GM15510 (cell line): ENCODE data around the gene TMX2.

Experiments
- POLR2A ChIP-seq: IDR thresholded peaks from 3 replicates; pipeline ENCODE4 v1.6.1; 2011; ENCODE audit warnings: borderline replicate concordance; ENCODE audit not compliant: insufficient read length; ENCODE audit errors: extremely low read depth

Gene TMX2

DNA sequence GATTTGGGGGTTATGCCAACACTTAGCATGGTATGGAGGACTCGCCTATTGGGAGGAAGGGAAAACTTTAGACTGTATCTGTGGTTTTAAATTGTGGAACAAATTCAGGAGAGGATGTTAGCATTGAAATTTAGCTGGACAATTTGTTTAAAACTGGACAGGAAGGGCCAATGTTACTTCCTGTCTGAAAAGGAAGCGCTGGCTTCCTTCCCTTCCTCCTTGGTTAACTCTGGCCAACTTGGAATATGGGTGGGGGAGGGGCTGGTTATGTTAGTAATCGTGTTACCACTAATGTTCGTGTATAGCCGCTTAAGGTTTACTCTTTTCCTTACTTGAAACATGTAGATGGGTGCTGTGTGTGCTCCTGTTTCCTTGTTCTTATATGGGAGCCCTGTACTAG lies 63.1 kb downstream of the TMX2 start:
- no peak for TF ChIP-seq POLR2A

DNA sequence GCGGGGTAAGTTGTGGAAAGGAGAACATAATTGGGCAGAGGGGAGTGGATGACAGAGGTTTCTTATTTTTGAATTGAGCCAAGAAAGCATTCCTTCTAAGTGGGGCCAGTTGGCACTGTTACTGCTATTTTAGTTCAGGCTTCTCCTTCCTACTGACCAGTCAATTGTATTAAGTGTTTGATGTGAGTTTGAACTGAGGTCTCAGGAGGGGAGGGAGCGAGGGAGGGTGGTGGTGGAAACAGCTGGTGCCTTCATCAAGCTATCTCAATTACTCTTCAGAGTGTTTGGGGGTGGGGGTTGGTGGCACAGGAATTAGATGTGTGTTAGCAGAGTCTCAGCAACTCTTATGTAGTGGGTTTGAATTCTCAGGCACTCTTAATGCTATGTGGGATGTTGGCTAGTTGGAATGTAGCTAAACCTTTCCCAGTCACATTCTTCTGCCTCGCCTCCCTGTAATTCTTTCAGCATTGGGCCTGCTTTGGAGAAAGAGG lies 63.7 kb downstream of the TMX2 start:
- no peak for TF ChIP-seq POLR2A

DNA sequence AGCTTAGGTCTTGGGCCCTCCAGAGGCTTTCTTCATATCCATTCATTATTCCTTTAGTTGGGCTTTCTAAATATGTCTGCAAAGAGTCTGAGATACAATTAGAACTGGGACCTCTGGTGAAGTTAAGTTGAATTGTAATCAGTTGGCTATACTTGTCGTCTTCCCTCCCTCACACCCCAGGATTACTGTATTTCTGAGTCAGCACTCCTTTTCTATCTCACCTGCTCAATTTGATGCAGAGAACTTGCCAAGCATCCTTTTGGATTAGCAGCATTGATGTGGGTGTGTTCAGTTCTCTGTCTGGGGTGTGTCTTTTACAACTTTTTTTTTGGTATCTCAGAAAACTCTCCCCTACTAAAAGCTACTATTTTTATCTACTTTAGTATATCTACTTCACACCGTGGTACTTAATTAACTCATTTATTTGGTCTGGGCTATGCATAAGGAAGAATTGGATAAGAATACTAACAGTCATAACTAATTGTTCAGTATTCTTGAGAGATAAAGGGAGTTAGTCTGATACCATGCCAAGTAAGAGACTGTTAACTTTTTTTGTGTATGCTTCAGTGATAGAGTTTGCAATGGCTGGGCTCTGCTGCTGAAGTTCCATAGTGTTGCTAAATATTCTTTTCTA lies 64.3 kb downstream of the TMX2 start:
- no peak for TF ChIP-seq POLR2A

DNA sequence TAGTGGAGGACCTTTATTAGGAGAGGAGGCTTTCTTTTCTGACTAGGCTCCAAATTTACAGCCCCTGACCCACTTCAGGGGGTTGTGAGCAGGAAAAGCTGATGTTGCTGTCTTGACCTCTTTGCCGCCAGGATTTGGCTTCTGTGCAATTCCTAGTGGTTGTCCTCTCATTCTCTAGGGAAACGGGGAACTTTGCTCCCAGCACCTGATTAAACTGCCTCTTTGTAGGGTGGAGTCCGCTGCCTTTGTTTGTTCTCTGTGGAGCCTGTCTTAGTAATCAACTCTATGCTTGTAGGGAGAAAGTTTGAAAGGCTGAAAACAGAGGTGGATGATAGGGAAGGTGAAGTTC lies 65.5 kb downstream of the TMX2 start:
- TF ChIP-seq POLR2A, result no peak

DNA sequence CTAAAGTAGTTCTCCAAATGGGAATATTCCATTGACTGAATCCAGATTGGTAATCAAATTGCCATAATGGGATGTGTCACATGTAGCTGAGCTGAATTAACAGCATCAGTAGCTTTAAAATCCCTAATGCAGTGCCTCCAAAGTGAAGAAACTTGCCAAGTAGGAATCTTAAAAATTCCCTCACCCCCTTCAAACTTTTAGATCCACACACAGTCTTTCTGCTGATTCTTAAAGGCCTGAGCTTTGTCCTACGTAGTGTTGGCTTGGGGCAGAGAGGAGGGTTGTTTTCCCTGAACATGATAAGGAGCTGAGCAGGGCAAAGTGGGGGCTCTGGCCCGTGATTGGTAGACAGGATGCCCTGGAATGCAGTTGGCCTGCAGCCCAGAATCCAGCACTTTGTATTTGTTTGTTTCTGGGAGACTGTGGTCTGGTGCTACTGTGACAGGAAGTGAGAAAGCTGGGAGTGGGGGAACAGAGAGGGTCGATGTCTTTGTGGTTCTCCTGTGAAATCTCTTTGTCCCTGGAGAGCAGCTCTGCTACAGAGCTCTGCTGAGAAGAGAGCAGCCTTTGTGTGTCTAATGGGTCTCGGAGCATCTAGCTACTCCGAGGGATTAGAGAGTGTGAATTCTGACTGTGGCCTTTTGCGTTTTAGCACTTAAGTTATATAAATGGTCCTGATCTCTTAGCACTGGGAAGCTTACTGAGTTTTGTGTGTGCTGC lies 66.1 kb downstream of the TMX2 start:
- TF ChIP-seq POLR2A, result no peak

DNA sequence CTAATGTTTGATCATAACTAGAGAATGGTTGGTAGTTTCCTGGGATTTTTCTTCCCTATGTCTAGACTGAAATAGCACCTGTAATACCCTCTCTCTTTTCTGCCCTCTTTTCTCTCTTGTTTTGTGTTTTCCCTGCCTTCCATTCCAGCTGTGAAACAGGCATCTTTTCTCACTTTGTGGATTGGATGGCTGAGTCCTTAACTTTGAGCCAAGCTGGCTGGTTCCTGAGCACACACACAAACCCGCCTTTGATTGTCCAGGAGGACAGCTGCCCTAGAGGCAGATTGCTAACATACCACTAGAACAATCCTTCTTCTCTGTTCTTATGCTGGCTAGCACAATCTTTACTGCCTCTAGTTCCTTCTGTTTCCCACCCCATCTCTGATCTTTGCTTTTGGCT lies 66.9 kb downstream of the TMX2 start:
- no peak for TF ChIP-seq POLR2A

DNA sequence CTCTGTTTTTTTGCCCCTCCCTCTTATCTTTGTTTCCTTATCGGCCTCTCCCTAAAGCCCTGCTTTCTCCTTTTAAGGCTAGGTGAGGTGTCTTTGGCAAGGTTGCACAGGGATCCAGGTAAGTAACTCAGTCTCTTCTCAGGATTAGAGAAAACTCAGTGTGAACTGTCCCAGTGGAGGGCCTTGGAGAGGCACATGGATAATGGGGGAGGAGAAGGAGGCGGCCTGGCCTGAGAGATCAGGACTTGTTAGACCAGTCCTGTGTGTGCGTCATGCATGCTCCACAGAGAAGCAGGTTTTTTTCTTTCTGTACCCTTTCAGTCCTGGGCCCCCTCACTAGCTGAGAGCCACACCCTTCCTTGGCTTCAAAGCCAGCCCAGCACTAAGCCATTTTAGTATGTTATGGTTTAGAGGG lies 69.1 kb downstream of the TMX2 start:
- no peak for TF ChIP-seq POLR2A

DNA sequence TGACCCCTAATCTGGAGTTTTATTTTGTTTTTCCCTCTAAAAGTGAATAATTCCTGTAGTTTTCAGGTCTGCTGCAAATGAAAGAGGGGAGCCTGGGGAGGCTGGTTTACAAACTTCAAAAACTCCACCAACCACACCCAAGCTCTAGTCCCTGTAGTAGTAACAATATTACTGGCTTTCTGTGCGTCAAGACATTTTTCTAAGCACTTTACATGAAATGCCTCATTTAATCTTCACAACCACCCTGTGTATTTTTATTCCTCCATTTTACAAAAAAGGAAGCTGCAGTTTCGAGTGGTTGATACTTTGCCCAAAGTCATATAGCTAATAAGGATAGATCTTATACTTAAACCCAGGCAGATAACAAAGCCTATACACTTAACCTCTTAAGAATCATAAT lies 72.7 kb downstream of the TMX2 start:
- TF ChIP-seq POLR2A, result no peak

DNA sequence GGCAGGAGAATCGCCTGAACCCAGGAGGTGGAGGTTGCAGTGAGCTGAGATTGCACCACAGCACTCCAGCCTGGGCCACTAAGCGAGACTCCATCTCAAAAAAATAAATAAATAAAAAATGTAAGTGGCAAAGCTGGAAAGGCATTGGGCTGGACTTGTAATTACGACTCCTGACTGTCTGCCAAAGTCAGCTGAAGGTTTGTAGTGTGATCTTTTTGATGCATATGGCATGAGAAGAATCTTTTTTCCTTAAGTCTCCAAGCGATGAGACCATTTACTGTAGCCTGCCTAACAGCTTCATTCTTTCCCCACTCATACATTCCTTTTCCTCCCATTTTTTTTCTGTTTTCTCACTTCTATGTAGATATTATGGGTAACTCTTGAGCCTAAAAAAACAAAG lies 74.0 kb downstream of the TMX2 start:
- TF ChIP-seq POLR2A, result no peak

DNA sequence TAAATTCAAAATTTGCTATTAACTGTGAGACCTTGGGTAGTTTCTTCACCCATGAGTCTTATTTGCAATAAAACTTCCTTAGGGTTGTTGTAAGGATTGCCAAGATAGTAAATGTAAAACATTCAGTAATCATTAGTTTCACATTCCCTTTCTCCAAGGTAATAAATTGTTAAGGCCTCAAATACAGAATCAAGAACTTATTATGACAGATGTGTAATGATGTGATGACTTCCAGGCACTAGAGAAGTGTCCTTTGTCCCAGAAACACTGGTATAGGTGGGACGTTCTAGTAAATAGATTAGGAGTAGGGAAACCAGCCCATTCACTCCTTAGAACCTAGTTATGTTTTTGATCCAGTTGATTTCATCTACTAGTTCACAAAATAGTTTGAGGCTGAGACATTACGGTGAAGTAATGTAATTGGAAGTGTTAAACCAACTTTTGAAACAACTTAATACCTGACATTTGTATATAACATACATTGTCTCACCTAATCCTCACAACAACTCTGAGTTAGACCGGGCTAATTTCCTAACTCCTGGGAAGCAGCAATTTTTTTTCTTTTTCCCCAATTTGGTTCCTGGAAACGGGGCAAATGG lies 74.7 kb downstream of the TMX2 start:
- TF ChIP-seq POLR2A, result no peak

DNA sequence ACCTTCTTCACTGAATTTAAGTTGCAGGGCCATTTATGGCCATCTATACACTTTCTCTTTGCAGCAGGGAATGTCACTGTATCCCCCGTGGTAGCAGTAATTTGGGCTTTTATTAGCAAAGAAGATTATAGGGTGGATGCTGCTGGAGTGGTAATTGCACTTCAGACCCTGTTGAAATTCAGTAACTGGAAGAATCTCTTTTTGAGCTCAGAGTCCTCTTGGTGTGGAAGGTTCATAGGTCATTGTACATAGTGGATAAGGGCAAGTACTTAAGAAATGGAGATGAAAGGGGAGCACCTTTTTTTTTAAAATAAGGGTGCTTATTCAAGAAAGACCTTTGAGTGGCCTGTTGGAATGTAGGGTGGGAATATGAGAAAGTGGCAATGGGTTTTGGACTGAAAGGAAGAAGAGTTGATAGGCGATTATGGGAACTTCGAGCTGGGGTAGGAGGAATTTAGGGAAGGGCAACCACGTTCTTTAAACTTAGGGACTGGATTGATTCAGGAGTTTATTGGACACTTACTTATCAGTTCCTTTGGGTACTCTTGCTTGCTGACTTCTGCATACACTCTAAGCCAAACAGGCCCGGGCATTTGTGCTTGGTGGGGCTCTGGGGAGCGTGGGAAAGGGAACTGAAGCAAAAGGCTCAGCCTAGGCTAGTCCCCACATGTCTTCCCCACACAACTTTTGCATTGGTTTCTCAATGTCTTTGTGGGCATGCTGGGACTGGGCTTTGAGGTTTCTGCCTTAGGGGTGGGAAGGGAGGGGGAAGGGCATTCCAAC lies 75.7 kb downstream of the TMX2 start:
- TF ChIP-seq POLR2A, result no peak

DNA sequence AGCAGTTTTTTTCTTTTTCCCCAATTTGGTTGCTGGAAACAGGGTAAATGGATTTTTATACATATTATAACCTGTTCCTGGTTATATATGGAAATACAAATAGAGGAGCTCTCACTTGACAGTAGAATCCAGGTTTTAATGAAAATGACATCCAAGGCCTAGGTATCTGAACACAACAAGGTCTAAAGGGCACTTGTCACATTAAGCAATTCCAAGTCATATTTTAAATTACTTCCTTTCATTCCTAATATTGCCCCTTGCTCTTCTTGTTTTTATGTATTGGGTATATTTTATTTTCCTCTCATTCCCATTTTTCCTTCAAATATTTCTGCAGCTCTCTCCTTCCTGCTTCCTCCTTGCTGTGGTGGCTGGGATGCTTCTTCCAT lies 76.3 kb downstream of the TMX2 start:
- no peak for TF ChIP-seq POLR2A
